Left colon (tissue), 2 donors: ENCODE results near the gene FHIT. TPM values are rescaled to one million over a fixed set of nuclear protein-coding genes. Genes with fewer than 3 reads are reported as not detected.
A peak's percentile ranks its signal among the peaks of the same experiment; 100 is the strongest.

Experiments used
- ATAC-seq: fragments of 200-7000 bp; cut with Tn5 transposase; one replicate; pipeline ENCODE4 v1.9.1; 2020; ENCODE audit warnings: mild to moderate bottlenecking, moderate library complexity
- DNase-seq, 2 donors: peaks; one replicate each; pipeline ENCODE4 v3.0.0-alpha.2; 2020
- intact Hi-C, 2 donors: fragments of 100-400 bp; cut with DNase I in 1 of 2; cut with micrococcal nuclease in 1 of 2; formaldehyde crosslinking; loops; one replicate each; pipeline versions ENCODE4 v1.11.2 to v1.14.0; 2022; cut with DNase I, micrococcal nuclease
- total RNA-seq, 2 donors: library from RNA; stranded (reverse); fragmentation: NEBNext Ultra II Directional; extraction: Animal tissue kit (Norgen Biotek cat#: 25700); gene quantifications; one replicate each; pipeline ENCODE4 v1.2.1, GENCODE V29; 2021
- donor health status: DM: no; HTN: no; CAD: no.
- donor health status: DM: yes; HTN: yes; CAD: no.

The FHIT gene
- total RNA-seq, 2 donors from 2014 or later: 14.5 to 17.2 TPM

DNA sequence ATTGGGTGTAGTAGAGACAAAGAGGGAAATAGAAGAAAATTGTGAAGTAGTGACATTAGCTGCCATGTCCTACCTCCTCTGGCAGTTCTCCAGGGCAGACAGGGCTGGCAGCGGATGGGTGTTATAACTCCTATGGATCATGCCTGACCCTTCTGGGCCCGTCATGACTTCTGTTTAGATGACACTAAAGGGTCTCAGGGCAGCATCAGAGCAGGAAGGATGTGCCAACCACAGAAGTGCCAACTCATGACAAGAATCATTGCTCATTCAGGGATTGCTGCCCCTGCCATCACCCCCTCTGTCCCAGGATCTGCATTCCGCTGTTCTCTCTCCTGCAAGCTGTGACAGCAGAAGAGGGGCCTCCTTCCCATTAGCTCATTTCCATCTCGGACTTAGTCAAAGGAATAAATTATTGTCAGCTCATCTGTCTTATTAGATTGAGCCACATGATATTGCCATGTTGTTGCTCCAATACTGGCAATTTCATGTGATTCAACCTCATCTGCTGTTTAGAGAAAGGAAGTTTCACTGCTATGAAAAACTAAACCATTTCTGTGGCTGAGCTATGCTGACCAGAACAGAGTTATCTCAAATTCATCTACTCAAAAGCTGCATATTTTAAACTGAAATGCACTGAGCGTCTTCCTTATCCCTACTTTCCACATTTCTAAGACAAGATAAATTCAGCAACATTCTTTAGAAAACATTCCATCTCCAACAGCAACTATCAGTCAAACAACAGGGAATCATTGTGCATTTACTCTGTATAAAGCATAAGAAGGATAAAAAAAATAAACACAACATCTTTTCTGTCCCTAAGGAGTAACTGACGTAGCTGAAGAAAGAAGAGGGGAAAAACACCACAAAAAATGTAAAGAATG, 271.6 kb downstream of the FHIT start:
- no peak for ATAC-seq
- no peak for DNase-seq

DNA sequence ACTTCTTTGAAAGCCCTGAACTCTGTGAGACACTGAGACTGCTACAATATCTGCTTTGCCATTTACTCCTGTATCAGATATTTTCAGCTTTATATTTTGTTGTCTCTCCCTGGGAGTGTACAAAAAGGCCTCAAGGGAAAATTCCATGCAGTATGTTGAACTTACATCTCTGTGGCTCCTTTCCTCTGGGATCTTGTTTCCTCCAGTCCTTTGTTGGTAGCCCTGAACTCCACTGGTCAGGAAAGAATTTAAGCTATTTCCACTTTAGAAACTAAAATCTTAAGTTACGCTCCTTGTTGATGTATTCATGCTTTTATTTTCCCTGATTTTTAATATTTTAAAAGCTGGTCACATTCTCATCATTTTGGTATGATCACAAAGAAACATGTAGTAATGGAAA, 277.9 kb downstream of the FHIT start:
- no peak for DNase-seq
- intact Hi-C loops: no loop called here
- no peak for ATAC-seq

More for the DNA sequence above, 271.6 kb downstream of the FHIT start:
- intact Hi-C loops: no loop called here

DNA sequence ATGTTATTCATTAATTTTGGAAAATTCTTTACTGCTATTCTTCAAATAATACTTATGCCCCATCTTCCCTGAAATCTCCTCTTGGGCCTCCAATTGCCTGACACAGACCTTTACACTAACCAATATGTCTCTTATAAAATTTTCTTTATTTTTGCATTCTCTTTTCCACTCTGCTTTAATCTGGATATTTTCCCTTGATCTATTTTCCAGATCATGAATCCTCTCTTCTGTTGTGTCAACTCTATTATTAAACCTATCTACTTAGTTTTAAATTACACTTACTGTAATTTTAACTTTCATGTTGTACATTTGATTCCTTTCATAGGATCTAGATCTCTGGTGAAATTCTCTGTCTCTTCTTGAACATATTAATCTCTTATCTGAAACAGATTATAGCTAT, 278.7 kb downstream of the FHIT start:
- intact Hi-C loops: no loop called here
- DNase-seq (no peak), ATAC-seq (no peak)

DNA sequence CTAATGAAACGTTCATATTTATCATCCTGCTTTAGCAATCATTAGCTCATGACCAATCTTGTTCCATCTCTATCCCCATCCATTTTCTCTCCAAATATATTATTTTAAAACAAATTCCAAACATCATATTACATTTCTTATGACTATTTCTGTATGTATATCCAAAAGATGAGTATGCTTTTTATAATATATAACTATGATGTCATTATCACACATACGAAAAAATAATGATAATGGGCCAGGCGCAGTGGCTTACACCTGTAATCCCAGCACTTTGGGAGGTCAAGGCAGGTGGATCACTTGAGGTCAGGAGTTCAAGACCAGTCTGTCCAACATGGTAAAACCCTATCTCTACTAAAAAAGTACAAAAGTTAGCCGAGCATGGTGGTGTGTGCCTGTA, 280.4 kb downstream of the FHIT start:
- no peak for DNase-seq
- ATAC-seq: no peak
- intact Hi-C loops: no loop called here

DNA sequence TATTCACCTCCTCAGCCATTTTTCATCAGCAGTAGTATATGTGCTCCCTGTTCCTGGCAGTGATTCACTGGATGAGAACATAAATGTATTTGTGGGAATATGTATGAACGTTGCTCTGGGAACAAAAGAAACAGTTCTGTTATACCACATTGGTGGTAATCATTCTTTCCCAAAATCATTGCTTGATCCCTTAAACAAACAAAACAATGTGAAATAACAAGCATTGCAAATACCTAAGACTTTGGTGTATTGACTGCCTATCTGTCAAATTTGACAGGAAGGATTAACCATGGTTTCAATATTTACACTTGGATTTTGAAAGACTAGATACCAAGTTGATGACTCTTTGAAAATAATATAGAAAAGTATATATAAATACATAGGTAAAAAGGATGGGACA, 284.1 kb downstream of the FHIT start:
- ATAC-seq (no peak), DNase-seq (no peak)
- intact Hi-C loops: no loop called here

DNA sequence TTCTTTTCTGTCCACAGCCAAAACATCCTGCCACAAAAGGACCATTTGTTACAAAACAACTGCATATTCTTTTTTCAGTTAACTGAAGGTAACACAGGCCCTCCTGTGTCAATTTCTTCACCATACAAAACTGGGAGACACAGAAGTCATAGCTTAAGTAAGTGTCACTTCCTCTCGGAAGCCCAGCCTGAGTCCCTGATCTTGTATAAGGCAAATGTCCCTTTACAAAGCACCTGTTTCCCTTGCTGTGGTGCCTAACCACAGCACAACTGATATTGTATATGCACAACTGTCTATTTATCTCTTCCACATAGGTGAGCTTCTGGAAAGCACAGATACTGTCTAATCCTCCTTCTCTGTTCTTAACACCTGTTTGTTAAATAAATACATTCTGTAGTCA, 293.7 kb downstream of the FHIT start:
- no peak for ATAC-seq
- intact Hi-C loops: no loop called here
- DNase-seq: no peak

DNA sequence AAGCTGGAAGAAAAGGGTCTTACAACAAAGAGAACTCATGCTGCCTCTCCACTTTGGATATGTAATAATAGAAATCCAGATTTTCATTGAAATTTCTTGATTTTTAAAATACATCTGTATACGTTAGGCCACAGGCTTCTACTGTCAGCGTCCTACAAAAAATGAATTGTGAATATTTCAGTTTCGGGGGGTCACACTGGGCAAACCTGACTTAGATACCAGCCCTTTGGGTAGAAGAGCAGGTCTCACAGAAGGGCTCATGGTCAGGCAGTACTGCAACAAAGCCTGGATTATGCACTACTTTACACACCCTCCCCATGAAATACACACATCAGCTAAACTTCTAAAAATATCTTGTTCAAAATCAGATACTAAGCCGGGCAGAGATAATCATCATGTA, 294.5 kb downstream of the FHIT start:
- DNase-seq (no peak), ATAC-seq (no peak)
- intact Hi-C loops: no loop called here

DNA sequence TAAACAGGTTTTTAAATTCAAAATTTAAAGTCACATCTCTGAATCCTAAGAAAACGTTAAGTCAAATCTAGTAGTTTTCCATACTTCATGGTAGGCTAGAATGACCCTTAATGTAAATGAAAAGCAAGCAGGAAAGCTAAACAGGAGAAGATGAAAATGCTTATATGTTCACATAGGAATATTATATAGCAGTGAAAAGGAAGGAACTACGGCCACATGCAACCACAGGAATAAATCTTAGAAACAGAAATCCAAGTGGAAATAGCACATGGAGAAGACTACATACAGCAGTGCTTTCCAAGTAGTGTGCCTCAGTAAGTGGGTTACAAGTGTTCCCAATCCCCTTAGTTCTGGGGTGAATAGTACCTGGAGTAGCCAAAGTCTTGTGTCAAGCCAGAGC, 296.2 kb downstream of the FHIT start:
- intact Hi-C loops: no loop called here
- no peak for ATAC-seq

DNA sequence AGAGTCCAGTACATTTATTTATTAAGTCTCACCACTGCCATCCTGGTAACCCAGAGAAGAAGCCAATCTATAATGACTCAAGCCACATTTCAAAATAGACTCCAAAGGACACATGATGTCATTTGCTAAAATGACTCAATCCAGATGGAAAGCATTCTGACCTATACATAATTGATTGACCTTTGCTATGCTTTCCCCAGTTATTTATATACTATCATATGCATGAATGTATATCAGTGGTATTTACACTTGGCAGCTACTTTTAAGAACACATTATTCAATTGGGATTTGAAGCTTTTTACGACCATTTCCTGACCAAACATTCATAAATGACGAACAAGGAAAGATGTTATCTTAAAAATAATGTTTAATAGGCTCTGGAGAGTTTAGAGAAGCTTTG, 297.2 kb downstream of the FHIT start:
- ATAC-seq (no peak), DNase-seq (no peak)
- intact Hi-C loops: no loop called here

More for the DNA sequence above, 296.2 kb downstream of the FHIT start:
- DNase-seq: no peak

DNA sequence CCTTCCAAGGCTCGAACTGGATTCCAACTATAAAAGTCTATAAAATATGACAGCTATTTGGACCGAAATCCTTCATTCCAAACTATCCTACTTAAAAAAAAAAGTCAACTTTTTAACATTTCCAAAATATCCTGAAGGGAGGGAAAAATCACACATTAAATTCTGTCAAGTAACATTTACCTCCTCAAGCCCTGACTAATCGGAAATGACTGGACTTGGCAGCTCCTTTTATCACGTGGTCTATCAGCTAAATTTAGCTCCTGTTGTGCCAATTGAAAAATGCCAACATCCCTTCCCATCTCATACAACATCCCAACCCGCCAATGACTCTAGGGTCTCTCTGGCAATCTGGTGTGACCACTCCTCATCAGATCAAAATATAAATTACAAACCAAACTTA, 297.9 kb downstream of the FHIT start:
- DNase-seq (no peak), ATAC-seq (no peak)
- intact Hi-C loops: no loop called here

DNA sequence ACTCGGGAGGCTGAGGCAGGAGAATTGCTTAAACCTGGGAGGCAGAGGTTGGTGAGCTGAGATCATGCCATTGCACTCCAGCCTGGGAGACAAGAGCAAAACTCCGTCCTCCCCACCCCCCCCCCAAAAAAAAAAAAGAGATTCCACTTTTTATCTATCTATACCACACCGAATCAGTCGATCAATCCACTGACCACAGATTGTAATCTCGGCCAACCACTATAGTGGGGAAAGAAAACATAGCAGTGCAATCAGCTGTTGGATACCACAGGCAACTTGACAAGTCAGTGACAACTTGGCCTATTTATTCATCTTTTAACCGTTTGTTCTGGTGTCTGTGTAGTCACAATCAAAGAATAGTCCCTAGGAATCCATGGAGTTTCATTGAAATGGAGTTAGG, 299.2 kb downstream of the FHIT start:
- no peak for ATAC-seq
- intact Hi-C loops: no loop called here
- DNase-seq: no peak

DNA sequence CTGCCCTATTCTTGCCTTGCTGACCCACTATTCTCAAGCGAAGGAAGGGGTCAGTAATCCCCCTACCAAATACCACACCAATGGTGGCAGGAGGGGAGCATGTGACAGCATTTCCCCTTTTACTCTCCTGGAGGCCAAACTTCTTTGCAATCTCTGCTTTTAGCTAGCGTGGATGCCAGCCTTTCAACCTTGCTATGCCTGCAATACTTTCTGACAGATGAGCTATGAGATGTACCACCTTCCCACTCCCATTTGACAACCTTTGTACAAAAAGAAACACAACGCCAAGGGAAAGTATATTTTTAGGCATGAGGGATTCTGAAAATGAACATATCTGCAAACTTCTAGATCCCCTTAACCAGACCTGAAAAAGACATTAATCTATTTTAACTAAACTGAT, 302.1 kb downstream of the FHIT start:
- DNase-seq: no peak
- ATAC-seq: no peak
- intact Hi-C loops: no loop called here

DNA sequence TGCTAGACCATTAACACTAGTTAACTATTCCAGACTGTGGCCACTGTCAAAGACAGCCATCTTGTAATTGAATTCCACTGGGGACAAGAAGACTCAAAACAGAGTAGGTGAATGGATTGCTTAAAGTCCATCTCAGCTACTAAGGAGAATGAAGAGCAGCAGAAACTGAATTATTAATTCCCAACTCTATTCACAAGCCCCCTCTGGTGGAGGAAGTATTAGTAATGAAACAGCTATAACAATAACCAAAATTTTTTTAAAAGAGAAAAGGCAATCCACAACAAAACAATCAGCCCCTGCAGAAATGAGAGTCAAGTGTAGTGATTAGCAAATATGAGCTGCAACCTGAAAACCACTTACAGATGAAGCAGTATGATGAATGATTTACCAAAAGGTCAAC, 302.8 kb downstream of the FHIT start:
- intact Hi-C loops: no loop called here
- ATAC-seq: no peak
- DNase-seq: no peak

DNA sequence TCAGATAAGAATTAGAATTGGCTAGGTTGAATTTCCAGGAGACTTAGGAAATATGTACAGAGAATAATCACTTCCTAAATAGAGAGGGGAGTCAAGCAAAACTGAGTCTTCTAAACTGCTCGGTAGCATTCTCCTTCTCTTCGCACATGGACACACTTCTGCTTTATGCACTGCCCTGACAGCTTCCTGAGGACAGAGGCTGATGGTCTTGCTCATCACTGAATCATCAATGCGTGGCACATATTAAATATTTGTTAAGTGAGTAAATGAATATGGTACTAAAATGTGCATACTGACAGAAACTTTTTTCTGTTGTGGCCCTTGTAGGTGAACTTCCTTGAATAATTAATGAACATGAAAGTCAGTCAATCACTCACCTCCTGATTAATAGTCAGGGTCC, 315.5 kb downstream of the FHIT start:
- ATAC-seq (no peak), DNase-seq (no peak)

DNA sequence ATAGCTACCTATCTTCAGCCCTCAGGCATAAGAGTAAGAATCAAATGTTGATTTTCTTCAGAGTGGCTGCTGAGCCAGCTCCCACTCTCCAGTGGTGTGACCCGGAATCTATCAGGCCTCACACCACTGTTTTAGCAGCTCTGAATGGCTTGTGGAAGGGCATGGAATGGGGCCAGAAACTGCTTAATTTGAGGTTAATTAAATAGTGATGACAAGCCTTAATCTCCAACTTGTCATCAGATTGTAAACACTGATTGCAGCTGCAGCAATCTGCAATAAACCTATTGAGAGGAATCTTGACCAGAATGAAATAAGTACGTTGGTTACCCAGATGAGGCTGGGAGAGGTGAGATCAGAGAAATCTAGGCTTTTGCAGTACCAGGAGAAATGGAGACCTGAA, 317.4 kb downstream of the FHIT start:
- intact Hi-C loops: no loop called here
- no peak for DNase-seq
- ATAC-seq: no peak

More for the DNA sequence above, 315.5 kb downstream of the FHIT start:
- intact Hi-C loops: no loop called here

DNA sequence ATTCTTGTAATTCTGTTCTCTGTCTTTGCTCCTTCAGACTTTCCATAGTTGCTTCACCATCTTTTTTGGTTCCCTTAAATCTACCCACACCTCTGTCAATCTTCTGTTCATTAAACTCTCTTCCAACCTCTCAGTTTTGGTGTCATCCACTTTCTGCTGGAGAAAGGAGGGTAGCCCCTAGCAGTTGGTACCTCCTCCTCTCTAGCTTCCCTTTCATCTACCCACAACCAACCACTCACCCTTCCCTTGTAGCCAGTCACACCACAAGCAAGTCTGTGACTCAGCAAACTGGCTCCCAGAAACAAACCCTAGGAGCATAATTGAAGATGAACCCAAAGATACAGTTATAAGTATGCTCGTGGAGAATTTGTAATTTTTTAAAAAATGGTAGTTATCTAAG, 318.6 kb downstream of the FHIT start:
- intact Hi-C loops: no loop called here
- ATAC-seq: no peak
- no peak for DNase-seq

DNA sequence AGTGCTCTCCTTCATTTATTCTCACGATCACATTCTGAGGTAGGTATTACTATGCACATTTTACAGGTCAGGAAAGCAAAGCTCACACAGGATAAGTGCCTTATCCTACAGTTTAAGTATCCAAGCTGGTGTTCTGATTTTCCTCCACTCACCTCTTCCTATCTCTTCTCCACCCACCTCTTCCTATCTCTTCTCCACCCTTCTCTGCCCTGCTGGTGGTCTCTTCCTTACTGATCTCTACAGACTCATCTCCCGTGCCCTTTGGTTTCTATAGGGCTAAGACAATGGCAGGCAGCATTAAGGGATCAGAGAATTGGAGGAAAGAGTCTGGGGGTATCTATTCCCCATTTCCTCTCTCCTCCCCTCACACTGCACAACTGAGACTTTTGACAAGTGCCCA, 319.1 kb downstream of the FHIT start:
- ATAC-seq: no peak
- intact Hi-C loops: no loop called here
- no peak for DNase-seq

DNA sequence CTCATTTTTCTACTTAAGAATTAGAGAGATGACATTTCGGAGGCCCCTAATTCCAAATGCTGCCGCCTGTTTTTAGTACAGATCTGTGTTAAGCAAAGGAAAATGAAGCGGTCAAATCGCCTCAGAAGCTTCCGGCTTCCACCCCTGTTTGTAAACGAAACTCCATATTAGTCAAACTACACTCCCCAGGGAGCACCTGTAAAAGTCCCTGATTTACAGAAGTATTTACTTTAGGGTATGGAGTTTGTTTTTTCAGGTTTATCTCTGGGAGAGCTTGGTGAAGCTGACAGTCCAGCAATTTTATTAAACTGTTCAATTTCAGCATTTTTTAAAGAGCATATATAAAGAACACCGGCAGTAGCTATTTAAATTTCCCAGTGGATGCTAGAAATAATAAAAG, 319.8 kb downstream of the FHIT start:
- ATAC-seq (no peak), DNase-seq (no peak)
- intact Hi-C loops: no loop called here

DNA sequence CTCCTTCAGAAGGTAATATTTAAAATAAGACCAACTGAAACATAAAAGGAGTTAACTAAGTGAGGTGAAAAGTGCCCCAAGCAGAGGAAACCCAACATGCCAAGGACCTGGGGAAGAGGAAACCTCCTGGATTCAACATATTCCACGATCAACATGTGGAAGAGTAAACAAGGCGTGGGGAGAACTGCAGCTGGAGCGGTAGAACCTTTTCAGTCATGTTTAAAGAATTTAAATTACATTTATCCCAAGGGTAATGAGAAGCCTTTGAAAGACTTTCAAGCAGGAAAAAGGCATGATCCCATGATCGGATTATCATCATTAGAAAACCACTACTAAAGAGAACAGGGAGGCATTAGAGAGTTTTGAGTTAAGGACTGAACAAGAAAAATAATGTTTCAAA, 330.7 kb downstream of the FHIT start:
- intact Hi-C loops: no loop called here
- ATAC-seq (no peak), DNase-seq (no peak)

DNA sequence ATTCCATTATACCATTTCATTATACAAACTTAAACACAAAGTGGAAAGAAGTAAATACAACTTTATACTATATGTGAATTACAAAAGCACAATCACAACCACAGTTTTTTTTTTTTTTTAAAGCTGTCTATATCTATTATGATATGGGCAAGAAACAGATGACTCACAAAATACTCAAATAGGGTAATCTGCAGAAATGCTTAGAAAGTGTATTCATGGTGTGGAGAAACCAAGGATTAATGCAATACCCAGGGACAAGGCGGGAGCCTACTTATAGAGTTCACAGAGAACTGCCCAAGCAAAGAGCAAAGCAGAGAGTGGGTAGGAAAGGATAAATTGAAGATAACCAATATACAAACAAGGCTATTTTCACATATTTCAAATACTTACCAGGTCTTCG, 332.0 kb downstream of the FHIT start:
- intact Hi-C loops: no loop called here
- ATAC-seq (no peak), DNase-seq (no peak)

DNA sequence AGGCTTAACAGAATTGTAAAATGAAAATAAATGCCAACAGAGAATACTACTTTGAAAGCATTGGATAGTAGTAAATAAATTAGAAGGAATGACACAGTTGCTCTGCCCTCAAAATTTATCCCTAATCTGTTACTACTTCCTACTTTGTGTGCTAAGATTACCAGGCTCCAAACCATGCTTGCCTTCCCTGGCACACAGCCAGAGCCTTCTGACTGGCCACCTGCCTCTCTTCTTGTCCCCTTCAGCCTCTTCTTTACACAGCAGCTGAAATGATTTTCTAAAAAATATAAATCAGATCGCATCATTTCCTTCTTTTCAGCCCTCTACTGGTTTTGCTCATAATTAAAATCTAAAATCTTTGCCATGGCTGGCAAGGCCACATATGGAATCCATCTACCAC, 334.1 kb downstream of the FHIT start:
- DNase-seq (peak in 1 of 2 donors; percentile 21), ATAC-seq (no peak)
- intact Hi-C loops: no loop called here
